Pancreas (tissue), 10 donors: ENCODE results near the gene SENP5. TPM values are rescaled to one million over a fixed set of nuclear protein-coding genes. Genes with fewer than 3 reads are reported as not detected.

Experiments used
- ATAC-seq, 4 donors: fragments of 200-7000 bp; cut with Tn5 transposase; one replicate each; pipeline versions ENCODE4 v1.8.0 to v1.9.1; 2020; ENCODE audit warnings: mild to moderate bottlenecking in 4 of 4, moderate library complexity in 4 of 4
- DNase-seq, 6 donors: peaks; one replicate each; pipeline ENCODE4 v3.0.0-alpha.2; 2020
- FAIRE-seq: peaks from 2 replicates; lab custom pipeline; 2012; peaks lifted over from hg19 to GRCh38; lab: Jason Lieb, UNC
- H3K27ac ChIP-seq, 4 donors: fragments of 200-600 bp; sonication (generic); 1 replicate in 3 of 4; 2 replicates in 1 of 4; pipeline versions ENCODE4 v1.5.0 to v1.8.0; 2020
- H3K27me3 ChIP-seq, 4 donors: fragments of 200-600 bp; one replicate each; pipeline ENCODE4 v1.8.0; 2021
- H3K36me3 ChIP-seq, 3 donors: fragments of 200-600 bp; sonication (generic) in 1 of 3; one replicate each; pipeline versions ENCODE4 v1.5.0 to v1.8.0; 2020 to 2021
- H3K4me1 ChIP-seq, 3 donors: fragments of 200-600 bp; one replicate each; pipeline ENCODE4 v1.8.0; 2021
- H3K4me3 ChIP-seq, 4 donors: fragments of 200-600 bp; sonication (generic) in 2 of 4; one replicate each; pipeline versions ENCODE4 v1.5.0 to v1.8.0; 2020 to 2021
- H3K9me3 ChIP-seq, 4 donors: fragments of 200-600 bp; one replicate each; pipeline ENCODE4 v1.8.0; 2021
- WGBS, 2 donors: extraction: QIAGEN DNeasy Blood & Tissue Kit; methylation state at CpG; one replicate each; pipeline ENCODE4 v1.1.7; 2013; 5-methylcytosine and 5-hydroxymethylcytosine counted together
- intact Hi-C, 3 donors: fragments of 100-400 bp; cut with DNase I; formaldehyde crosslinking; loops; one replicate each; pipeline versions ENCODE4 v1.11.1 to v1.14.2; 2022
- polyA plus RNA-seq, 2 donors: library from polyadenylated mRNA; stranded (reverse); fragments of 200-250 nt; gene quantifications; one replicate each; pipeline ENCODE4 v1.2.3, GENCODE V29; 2013
- total RNA-seq, 6 donors: library from RNA; stranded (reverse); fragmentation: NEBNext Ultra II Directional in 4 of 6; extraction: Animal tissue kit (Norgen Biotek cat#: 25700) in 4 of 6; gene quantifications; one replicate each; pipeline versions ENCODE4 v1.2.1 to v1.2.4, GENCODE V29; 2021 to 2023
- TF ChIP-seq, protein P1 (sequence below), 4 donors: fragments of 200-600 bp; sonication (generic) in 3 of 4; IDR thresholded peaks; one replicate each; pipeline versions ENCODE4 v1.5.0 to v1.8.0; 2021; ENCODE audit warnings: antibody characterized with exemption in 4 of 4
- donor health status: healthy with polysubstance abuse.
- donor health status: DM: no; HTN: no; CAD: no; lungs with moderate emphysema.
- donor health status: DM: no; HTN: no; CAD: no.
- donor health status: control.
- donor health status: control.
- donor health status: Bipolar disorder and iron deficiency.
- donor health status: DM: yes; HTN: yes; CAD: no.
- donor health status: DM: no; HTN: no; CAD: no.
- donor health status: DM: no; HTN: no; CAD: no.
- donor health status: DM: yes; HTN: yes; CAD: no.

The SENP5 gene
- total and polyA plus RNA-seq, 8 donors: 5.7 to 16.2 (median 10.9) TPM

DNA sequence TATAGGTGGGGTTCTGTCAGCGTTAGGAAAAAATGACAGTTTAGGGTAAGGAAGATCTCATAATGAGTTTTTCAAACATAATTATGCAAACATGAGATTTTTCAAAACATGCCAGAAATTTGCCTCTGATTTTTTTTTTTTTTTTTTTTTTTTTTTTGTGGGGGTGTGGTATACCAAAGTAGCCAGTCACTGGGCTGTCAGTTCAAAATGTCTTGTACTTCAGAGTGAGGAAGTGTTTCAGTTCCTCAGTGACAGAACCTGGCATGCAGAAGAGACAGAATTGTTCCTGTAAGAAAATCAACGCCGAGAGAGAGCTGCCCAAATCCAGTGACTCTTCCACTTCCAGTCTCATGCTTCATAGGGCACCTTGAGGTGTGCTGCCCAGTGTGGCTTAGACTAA, 64.9 kb downstream of the SENP5 start:
- H3K4me1 ChIP-seq: no peaks in the 10 kb centered on the region
- no peaks in the 10 kb centered on the region for H3K27me3 ChIP-seq
- FAIRE-seq (no peak), ATAC-seq (no peak), DNase-seq (no peak)
- H3K9me3 ChIP-seq: no peaks in the 10 kb centered on the region
- TF ChIP-seq, protein P1, sequence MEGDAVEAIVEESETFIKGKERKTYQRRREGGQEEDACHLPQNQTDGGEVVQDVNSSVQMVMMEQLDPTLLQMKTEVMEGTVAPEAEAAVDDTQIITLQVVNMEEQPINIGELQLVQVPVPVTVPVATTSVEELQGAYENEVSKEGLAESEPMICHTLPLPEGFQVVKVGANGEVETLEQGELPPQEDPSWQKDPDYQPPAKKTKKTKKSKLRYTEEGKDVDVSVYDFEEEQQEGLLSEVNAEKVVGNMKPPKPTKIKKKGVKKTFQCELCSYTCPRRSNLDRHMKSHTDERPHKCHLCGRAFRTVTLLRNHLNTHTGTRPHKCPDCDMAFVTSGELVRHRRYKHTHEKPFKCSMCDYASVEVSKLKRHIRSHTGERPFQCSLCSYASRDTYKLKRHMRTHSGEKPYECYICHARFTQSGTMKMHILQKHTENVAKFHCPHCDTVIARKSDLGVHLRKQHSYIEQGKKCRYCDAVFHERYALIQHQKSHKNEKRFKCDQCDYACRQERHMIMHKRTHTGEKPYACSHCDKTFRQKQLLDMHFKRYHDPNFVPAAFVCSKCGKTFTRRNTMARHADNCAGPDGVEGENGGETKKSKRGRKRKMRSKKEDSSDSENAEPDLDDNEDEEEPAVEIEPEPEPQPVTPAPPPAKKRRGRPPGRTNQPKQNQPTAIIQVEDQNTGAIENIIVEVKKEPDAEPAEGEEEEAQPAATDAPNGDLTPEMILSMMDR (IDR thresholded peaks at IDR 0.05): no peak
- H3K4me3 ChIP-seq: no peak overlapping the region
- intact Hi-C loops: no loop called here
- no peak overlapping the region for H3K27ac ChIP-seq
- 92 to 96% methylated on average over 3 of the region's 3 CpGs for WGBS, 2 donors
- H3K36me3 ChIP-seq: peaks cover 0 to 56% (median 22%) of the 10 kb centered on the region in 3 donors

DNA sequence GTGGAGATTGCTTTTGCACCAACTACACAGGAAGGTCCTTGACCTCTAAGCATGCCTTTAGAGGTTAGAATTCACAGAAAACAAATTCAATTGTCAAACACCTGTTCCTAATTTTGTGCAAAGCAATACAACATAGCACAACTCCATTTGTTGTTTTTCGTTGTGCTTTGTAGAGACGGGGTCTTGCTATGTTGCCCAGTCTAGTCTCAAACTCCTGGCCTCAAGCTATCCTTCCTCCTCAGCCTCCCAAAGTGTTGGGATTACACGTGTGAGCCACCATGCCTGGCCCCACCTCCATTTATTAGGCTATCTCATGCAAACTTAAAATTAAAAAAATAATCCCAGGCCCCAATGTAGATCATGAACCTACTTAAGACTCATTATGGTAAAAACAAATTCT, 68.6 kb downstream of the SENP5 start:
- 84 to 95% methylated on average over 3 of the region's 3 CpGs for WGBS, 2 donors
- no peak for FAIRE-seq

DNA sequence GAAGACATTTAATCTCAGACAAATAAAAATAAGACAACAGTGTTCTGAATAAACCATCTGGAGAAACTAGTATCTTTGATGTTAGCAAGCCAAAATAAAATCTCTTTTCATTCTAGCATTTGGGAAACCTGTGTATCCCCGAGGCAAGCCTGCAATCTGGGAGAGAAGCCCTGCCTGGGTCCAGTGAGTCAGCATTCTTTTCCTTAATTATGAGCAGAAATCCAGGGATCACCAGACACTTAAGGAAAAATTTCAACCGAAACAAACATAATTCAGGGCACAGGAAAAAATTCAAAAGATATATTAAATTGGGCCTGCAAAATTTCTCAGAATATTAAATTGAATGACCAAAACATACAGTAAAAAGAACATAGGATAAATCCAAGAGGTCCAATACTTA, 70.4 kb downstream of the SENP5 start:
- Histone ChIP-seq H3K36me3 (peaks cover 3 to 42% (median 21%) of the 10 kb centered on the region in 3 donors), H3K9me3 (no peaks in the 10 kb centered on the region), H3K27me3 (no peaks in the 10 kb centered on the region), H3K4me1 (peaks cover 5 to 11% (median 8%) of the 10 kb centered on the region in 3 donors), H3K27ac (no peak overlapping the region), H3K4me3 (no peak overlapping the region)
- no peak for FAIRE-seq
- intact Hi-C loops: no loop called here
- TF ChIP-seq, protein P1 (IDR thresholded peaks at IDR 0.05): no peak
- WGBS, 2 donors: 86 to 92% methylated on average over 2 of the region's 2 CpGs
- DNase-seq: no peak
- no peak for ATAC-seq

More for the DNA sequence above, 68.6 kb downstream of the SENP5 start:
- H3K36me3 ChIP-seq: peaks cover 3 to 54% (median 25%) of the 10 kb centered on the region in 3 donors
- TF ChIP-seq, protein P1 (IDR thresholded peaks at IDR 0.05): no peak
- no peaks in the 10 kb centered on the region for H3K9me3 ChIP-seq
- peaks cover 5 to 9% (median 7%) of the 10 kb centered on the region in 3 donors for H3K4me1 ChIP-seq
- no peak overlapping the region for H3K4me3 ChIP-seq
- DNase-seq (no peak), ATAC-seq (no peak)
- intact Hi-C loops: no loop called here
- H3K27me3 ChIP-seq: no peaks in the 10 kb centered on the region
- no peak overlapping the region for H3K27ac ChIP-seq

DNA sequence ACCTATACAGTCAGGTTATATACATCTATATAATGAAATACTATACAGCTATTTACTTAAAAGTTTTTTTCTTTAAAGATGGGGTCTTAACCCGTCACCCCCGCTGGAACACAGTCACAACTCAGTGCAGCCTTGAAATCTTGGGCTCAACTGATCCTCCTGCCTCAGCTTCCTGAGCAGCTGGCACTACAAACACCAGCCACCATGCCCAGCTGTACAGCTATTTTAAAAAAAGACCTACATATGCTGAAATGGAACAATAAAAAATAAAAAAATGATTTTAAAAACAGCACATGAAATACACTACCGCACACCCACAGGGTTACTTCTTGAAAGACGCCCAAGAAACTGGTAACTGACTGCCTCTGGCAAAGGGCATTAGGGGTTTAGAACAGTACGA, 70.9 kb downstream of the SENP5 start:
- no peak for FAIRE-seq
- no peak for DNase-seq
- 91 to 96% methylated on average over 5 of the region's 5 CpGs for WGBS, 2 donors
- Histone ChIP-seq H3K36me3 (peaks cover 3 to 38% (median 21%) of the 10 kb centered on the region in 3 donors), H3K27ac (no peak overlapping the region), H3K4me3 (no peak overlapping the region), H3K27me3 (no peaks in the 10 kb centered on the region), H3K9me3 (no peaks in the 10 kb centered on the region), H3K4me1 (peaks cover 5 to 15% (median 13%) of the 10 kb centered on the region in 3 donors)
- intact Hi-C loops: no loop called here
- TF ChIP-seq, protein P1 (IDR thresholded peaks at IDR 0.05): no peak
- no peak for ATAC-seq

DNA sequence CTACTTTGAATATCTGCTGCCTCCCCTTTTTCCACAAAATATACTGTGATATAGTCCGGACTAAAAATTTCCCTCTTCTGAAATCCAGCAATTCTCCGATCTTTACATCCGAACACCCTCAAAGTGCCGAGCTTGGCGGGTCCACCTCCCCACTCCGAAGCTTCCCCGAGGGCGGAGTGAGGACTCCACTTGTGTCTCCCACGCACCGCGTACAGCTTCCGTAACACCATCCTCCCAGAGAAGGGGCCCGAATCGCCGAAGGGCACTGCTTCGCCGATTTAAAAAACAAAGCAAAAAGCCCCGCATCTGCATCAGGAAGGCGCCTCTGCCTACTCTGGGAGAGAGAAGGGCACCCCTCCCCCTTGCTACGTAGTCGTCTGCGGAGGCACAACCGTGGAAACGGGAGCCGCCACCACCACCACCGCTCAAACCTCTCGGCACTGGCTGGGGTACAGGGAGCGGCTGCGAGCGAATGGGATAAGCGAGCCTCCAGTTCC, 74.1 kb downstream of the SENP5 start:
- H3K27me3 ChIP-seq: no peaks in the 10 kb centered on the region
- H3K27ac ChIP-seq: peak overlapping the region; percentile 84 to 93 (median 90)
- intact Hi-C loops: no loop called here
- TF ChIP-seq, protein P1 (IDR thresholded peaks at IDR 0.05): no peak
- ATAC-seq: peak; percentile 47 to 71 (median 66)
- DNase-seq: peak in 3 of 6 donors; percentile 43 to 68 (median 54)
- FAIRE-seq: no peak
- WGBS, 2 donors: 0% methylated on average over 29 to 31 of the region's 31 CpGs
- peaks cover 3 to 18% (median 9%) of the 10 kb centered on the region in 3 donors for H3K36me3 ChIP-seq
- H3K4me1 ChIP-seq: peaks cover 5 to 18% (median 16%) of the 10 kb centered on the region in 3 donors
- H3K4me3 ChIP-seq: peak overlapping the region; percentile 75 to 99 (median 88)
- H3K9me3 ChIP-seq: no peaks in the 10 kb centered on the region
